ENCODE results near the gene C1orf105. TPM values are rescaled to one million over a fixed set of nuclear protein-coding genes. Genes with fewer than 3 reads are reported as not detected.

The C1orf105 gene
- total RNA-seq, 4 donors from 2014 or later: not detected

GRCh38 chr1:172472495-172472894 lies 52.0 kb downstream of the C1orf105 start:
- Histone ChIP-seq H3K36me3 (no peaks in the 10 kb centered on the region), H3K27me3 (no peaks in the 10 kb centered on the region), H3K9me3 (no peaks in the 10 kb centered on the region), H3K4me1 (peaks cover 0 to 10% (median 0%) of the 10 kb centered on the region in 3 donors), H3K27ac (no peak overlapping the region), H3K4me3 (no peak overlapping the region)
- 78 to 79% methylated on average over 1 of the region's 1 CpG for WGBS, 2 donors (ENCODE audit: low coverage in 1 of 2)
- no peak for TF ChIP-seq EP300 (IDR thresholded peaks at IDR 0.05)
- no peak for TF ChIP-seq POLR2A (IDR thresholded peaks at IDR 0.05)
- no peak for TF ChIP-seq POLR2AphosphoS5 (IDR thresholded peaks at IDR 0.05)
- TF ChIP-seq, protein P1, sequence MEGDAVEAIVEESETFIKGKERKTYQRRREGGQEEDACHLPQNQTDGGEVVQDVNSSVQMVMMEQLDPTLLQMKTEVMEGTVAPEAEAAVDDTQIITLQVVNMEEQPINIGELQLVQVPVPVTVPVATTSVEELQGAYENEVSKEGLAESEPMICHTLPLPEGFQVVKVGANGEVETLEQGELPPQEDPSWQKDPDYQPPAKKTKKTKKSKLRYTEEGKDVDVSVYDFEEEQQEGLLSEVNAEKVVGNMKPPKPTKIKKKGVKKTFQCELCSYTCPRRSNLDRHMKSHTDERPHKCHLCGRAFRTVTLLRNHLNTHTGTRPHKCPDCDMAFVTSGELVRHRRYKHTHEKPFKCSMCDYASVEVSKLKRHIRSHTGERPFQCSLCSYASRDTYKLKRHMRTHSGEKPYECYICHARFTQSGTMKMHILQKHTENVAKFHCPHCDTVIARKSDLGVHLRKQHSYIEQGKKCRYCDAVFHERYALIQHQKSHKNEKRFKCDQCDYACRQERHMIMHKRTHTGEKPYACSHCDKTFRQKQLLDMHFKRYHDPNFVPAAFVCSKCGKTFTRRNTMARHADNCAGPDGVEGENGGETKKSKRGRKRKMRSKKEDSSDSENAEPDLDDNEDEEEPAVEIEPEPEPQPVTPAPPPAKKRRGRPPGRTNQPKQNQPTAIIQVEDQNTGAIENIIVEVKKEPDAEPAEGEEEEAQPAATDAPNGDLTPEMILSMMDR (IDR thresholded peaks at IDR 0.05): no peak
- no peak for ATAC-seq

DNA sequence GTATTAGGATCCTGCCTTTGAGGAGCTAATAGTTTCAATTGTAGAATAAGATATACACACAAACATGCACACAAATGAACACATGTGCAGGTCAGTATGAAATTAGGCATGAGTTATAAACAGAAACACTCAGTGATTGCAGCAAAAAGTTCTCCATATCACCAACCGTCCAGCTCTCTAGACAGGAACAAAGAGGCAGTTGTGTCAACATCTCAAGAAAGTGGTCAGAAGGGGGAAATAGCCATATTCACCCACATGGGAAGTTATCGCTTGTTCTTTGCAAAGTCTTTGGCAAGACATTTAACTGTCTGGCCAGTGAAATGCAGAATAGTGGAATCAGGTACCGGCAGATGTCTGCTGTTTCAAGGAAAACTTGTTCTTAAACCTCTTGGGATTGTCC lies 52.8 kb downstream of the C1orf105 start:
- Histone ChIP-seq H3K27ac (peak overlapping the region in 1 of 4 donors; percentile 32), H3K4me1 (peaks cover 0 to 10% (median 0%) of the 10 kb centered on the region in 3 donors), H3K27me3 (no peaks in the 10 kb centered on the region), H3K9me3 (no peaks in the 10 kb centered on the region), H3K36me3 (no peaks in the 10 kb centered on the region), H3K4me3 (no peak overlapping the region)
- no peak for TF ChIP-seq POLR2AphosphoS5 (IDR thresholded peaks at IDR 0.05)
- TF ChIP-seq, protein P1 (IDR thresholded peaks at IDR 0.05): no peak
- TF ChIP-seq POLR2A (IDR thresholded peaks at IDR 0.05): no peak
- TF ChIP-seq EP300 (IDR thresholded peaks at IDR 0.05): no peak
- ATAC-seq: peak; percentile 41
- 52 to 55% methylated on average over 3 of the region's 3 CpGs for WGBS, 2 donors (ENCODE audit: low coverage in 1 of 2)

DNA sequence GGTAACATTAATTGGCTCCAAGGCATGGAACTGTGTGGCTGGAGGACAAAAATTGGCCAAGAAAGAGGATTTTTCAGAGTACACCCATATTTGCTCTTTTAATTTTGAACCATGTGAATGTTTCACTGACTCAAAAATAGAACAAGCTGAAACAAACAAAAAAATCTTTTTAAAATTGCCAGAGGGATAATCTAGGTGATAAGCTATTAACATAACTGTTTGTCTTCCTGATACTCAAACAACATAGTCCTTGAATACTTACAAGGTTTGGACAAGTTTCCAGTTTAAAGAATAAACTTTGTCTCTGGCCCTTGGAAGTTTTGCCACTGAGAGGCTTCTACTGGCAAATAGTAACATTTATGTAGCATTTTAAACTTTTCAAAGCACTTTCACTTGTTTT lies 53.4 kb downstream of the C1orf105 start:
- Histone ChIP-seq H3K9me3 (no peaks in the 10 kb centered on the region), H3K4me3 (no peak overlapping the region), H3K36me3 (no peaks in the 10 kb centered on the region), H3K27me3 (no peaks in the 10 kb centered on the region), H3K27ac (peak overlapping the region in 1 of 4 donors; percentile 32), H3K4me1 (peaks cover 0 to 10% (median 0%) of the 10 kb centered on the region in 3 donors)
- no peak for ATAC-seq
- TF ChIP-seq POLR2A (IDR thresholded peaks at IDR 0.05): no peak
- TF ChIP-seq EP300 (IDR thresholded peaks at IDR 0.05): no peak
- TF ChIP-seq, protein P1 (IDR thresholded peaks at IDR 0.05): no peak
- no peak for TF ChIP-seq POLR2AphosphoS5 (IDR thresholded peaks at IDR 0.05)

DNA sequence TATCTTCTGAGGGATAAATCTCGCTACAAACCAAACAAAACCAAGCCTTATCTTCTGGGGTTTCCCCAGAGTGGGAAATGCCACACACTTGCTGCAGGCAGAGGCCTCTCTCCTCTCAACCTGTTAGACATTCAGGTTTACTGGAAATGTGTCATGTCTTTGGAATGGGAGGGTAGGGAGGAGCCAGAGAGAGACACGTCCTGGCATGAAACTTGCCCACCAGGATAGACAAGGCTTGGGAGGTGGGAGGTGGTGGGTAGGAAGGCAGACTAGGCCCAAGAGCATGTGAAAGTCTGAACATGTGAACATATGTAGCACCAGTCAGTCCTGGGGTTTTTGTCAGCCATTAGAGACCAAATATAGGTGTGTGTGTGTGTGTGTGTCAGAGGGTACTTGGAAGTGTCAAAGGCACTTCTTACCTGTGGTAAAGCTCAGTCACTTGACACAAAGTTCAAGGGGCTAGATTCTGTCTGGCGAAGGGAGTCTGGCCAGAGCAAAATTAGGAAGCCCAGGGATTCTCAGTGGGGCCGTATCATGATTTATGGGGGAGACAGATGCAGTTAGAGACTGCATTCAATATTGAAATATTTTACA lies 55.8 kb downstream of the C1orf105 start:
- H3K36me3 ChIP-seq: no peaks in the 10 kb centered on the region
- ATAC-seq: no peak
- H3K4me3 ChIP-seq: no peak overlapping the region
- no peaks in the 10 kb centered on the region for H3K27me3 ChIP-seq
- H3K27ac ChIP-seq: no peak overlapping the region
- 67 to 93% methylated on average over 3 of the region's 4 CpGs for WGBS, 2 donors (ENCODE audit: low coverage in 1 of 2)
- H3K4me1 ChIP-seq: peaks cover 0 to 20% (median 0%) of the 10 kb centered on the region in 3 donors
- TF ChIP-seq, protein P1 (IDR thresholded peaks at IDR 0.05): no peak
- H3K9me3 ChIP-seq: no peaks in the 10 kb centered on the region

GRCh38 chr1:172477216-172477615 lies 56.7 kb downstream of the C1orf105 start:
- no peak for TF ChIP-seq POLR2AphosphoS5 (IDR thresholded peaks at IDR 0.05)
- TF ChIP-seq POLR2A (IDR thresholded peaks at IDR 0.05): no peak
- TF ChIP-seq, protein P1 (IDR thresholded peaks at IDR 0.05): no peak
- TF ChIP-seq EP300 (IDR thresholded peaks at IDR 0.05): no peak
- no peaks in the 10 kb centered on the region for H3K9me3 ChIP-seq
- no peak for ATAC-seq
- WGBS, 2 donors (ENCODE audit: low coverage in 1 of 2): 70 to 83% methylated on average over 2 of the region's 2 CpGs
- H3K4me3 ChIP-seq: no peak overlapping the region
- H3K27me3 ChIP-seq: no peaks in the 10 kb centered on the region
- no peak overlapping the region for H3K27ac ChIP-seq
- no peaks in the 10 kb centered on the region for H3K36me3 ChIP-seq
- H3K4me1 ChIP-seq: peaks cover 0 to 20% (median 0%) of the 10 kb centered on the region in 3 donors

All from gastroesophageal sphincter (tissue), 4 donors.